CD14-positive monocyte (primary cell): Measurements from ENCODE around the gene IL1RAPL1. TPM values are rescaled to one million over a fixed set of nuclear protein-coding genes. Genes with fewer than 3 reads are reported as not detected.

Source experiments
- DNase-seq, 3 donors: peaks; one replicate each; pipeline ENCODE4 v3.0.0-alpha.2; 2011 to 2022
- H2AFZ ChIP-seq: 2 replicates; pipeline ENCODE4 v1.6.0; 2012; ENCODE audit warnings: mild to moderate bottlenecking, low read depth, low read length, inconsistent platforms; ENCODE audit not compliant: insufficient read depth, poor library complexity, severe bottlenecking
- H3K27ac ChIP-seq, 2 donors: 1 replicate in 1 of 2; 2 replicates in 1 of 2; pipeline ENCODE4 v1.5.1; 2012 to 2013; ENCODE audit warnings: low read length in 2 of 2, control low read depth in 1 of 2, inconsistent platforms in 1 of 2, low read depth in 1 of 2, mild to moderate bottlenecking in 1 of 2
- H3K27me3 ChIP-seq, 2 donors: one replicate each; pipeline versions ENCODE4 v1.6.0 to v1.6.1; 2011 to 2013; ENCODE audit warnings: low read length in 2 of 2; ENCODE audit not compliant: control insufficient read depth in 2 of 2, insufficient read depth in 2 of 2
- H3K36me3 ChIP-seq, 2 donors: replicated peaks in 1 of 2; 1 replicate in 1 of 2; 2 replicates in 1 of 2; pipeline versions ENCODE4 v1.5.1 to v1.6.1; 2012 to 2013; ENCODE audit warnings: low read length in 2 of 2, control low read depth in 1 of 2, inconsistent platforms in 1 of 2, mild to moderate bottlenecking in 1 of 2; ENCODE audit not compliant: insufficient read depth in 2 of 2, control insufficient read depth in 1 of 2
- H3K4me1 ChIP-seq, 2 donors: 1 replicate in 1 of 2; 2 replicates in 1 of 2; pipeline versions ENCODE4 v1.5.1 to v1.6.1; 2012 to 2013; ENCODE audit warnings: low read length in 2 of 2, control low read depth in 1 of 2, inconsistent platforms in 1 of 2, mild to moderate bottlenecking in 1 of 2, moderate library complexity in 1 of 2; ENCODE audit not compliant: insufficient read depth in 2 of 2, control insufficient read depth in 1 of 2
- H3K4me2 ChIP-seq: replicated peaks from 2 replicates; pipeline ENCODE3; 2012; ENCODE audit warnings: low read length, moderate library complexity, mild to moderate bottlenecking; ENCODE audit not compliant: poor library complexity, severe bottlenecking; ENCODE audit errors: extremely low read depth
- H3K4me3 ChIP-seq, 3 experiments: fragments of 200-600 bp in 1 of 3; sonication (generic) in 1 of 3; replicated peaks in 1 of 3; 1 replicate in 2 of 3; 2 replicates in 1 of 3; pipeline ENCODE4 v1.5.1; 2011 to 2013; ENCODE audit warnings: low read length in 3 of 3, mild to moderate bottlenecking in 3 of 3, control low read depth in 2 of 3, low read depth in 2 of 3, inconsistent platforms in 1 of 3, moderate library complexity in 1 of 3
- H3K79me2 ChIP-seq: 2 replicates; pipeline ENCODE4 v1.6.0; 2012; ENCODE audit warnings: mild to moderate bottlenecking, control low read depth, inconsistent platforms, low read length, moderate library complexity; ENCODE audit not compliant: insufficient read depth
- H3K9ac ChIP-seq: 2 replicates; pipeline ENCODE4 v1.6.0; 2017; ENCODE audit warnings: low read length, mild to moderate bottlenecking; ENCODE audit not compliant: insufficient read depth, poor library complexity, severe bottlenecking
- H3K9me3 ChIP-seq, 2 donors: replicated peaks in 1 of 2; 1 replicate in 1 of 2; 2 replicates in 1 of 2; pipeline versions ENCODE4 v1.5.1 to v1.6.1; 2012 to 2013; ENCODE audit warnings: low read length in 2 of 2, control low read depth in 1 of 2; ENCODE audit not compliant: control insufficient read depth in 1 of 2, insufficient read depth in 1 of 2
- H4K20me1 ChIP-seq: 2 replicates; pipeline ENCODE4 v1.6.0; 2012; ENCODE audit warnings: mild to moderate bottlenecking, low read length, control low read depth, moderate library complexity; ENCODE audit not compliant: insufficient read depth
- H3K27ac Mint-ChIP-seq, 7 donors: one replicate each; pipeline ENCODE4 v1.8.0; 2020; ENCODE audit warnings: mild to moderate bottlenecking in 7 of 7, mixed read lengths in 7 of 7, moderate library complexity in 6 of 7, inconsistent platforms in 2 of 7
- H3K27me3 Mint-ChIP-seq, 3 donors: one replicate each; pipeline ENCODE4 v1.8.0; 2021 to 2022; ENCODE audit warnings: low read depth in 3 of 3, mild to moderate bottlenecking in 3 of 3, mixed read lengths in 3 of 3, moderate library complexity in 3 of 3, inconsistent platforms in 1 of 3
- H3K36me3 Mint-ChIP-seq, 2 donors: one replicate each; pipeline ENCODE4 v1.8.0; 2020; ENCODE audit warnings: mixed read lengths in 2 of 2, inconsistent platforms in 1 of 2, mild to moderate bottlenecking in 1 of 2
- H3K4me1 Mint-ChIP-seq: one replicate; pipeline ENCODE4 v1.8.0; 2020; ENCODE audit warnings: mild to moderate bottlenecking, mixed read lengths
- H3K4me3 Mint-ChIP-seq, 2 donors: one replicate each; pipeline ENCODE4 v1.8.0; 2020; ENCODE audit warnings: mild to moderate bottlenecking in 2 of 2, mixed read lengths in 2 of 2, moderate library complexity in 1 of 2
- H3K9me3 Mint-ChIP-seq, 7 donors: one replicate each; pipeline ENCODE4 v1.8.0; 2020 to 2022; ENCODE audit warnings: mixed read lengths in 7 of 7, mild to moderate bottlenecking in 6 of 7, moderate library complexity in 6 of 7, inconsistent platforms in 2 of 7
- CTCF ChIP-seq: fragments of 200-600 bp; IDR thresholded peaks from one replicate; pipeline ENCODE4 v1.8.0; 2022; ENCODE audit warnings: antibody characterized with exemption, mild to moderate bottlenecking
- WGBS: methylation state at CpG from one replicate; pipeline ENCODE4 v1.1.5; 2013; ENCODE audit warnings: missing lambda C conversion rate; ENCODE audit not compliant: insufficient coverage; 5-methylcytosine and 5-hydroxymethylcytosine counted together
- intact Hi-C, 2 donors: fragments of 100-400 bp; cut with micrococcal nuclease; formaldehyde crosslinking; loops; one replicate each; pipeline versions ENCODE4 v1.15.0 to v1.15.1; 2023
- polyA plus RNA-seq, 3 donors: library from polyadenylated mRNA; depleted of rRNA in 1 of 3; unstranded in 2 of 3; stranded (reverse) in 1 of 3; fragments of 300-500 nt in 2 of 3; fragments of >200 nt in 1 of 3; fragmentation: Illumina TruSeq in 2 of 3; gene quantifications; 1 replicate in 2 of 3; 2 replicates in 1 of 3; pipeline ENCODE4 v1.2.3, GENCODE V29; 2012 to 2021

The IL1RAPL1 gene
- polyA plus RNA-seq, 3 donors = not detected

- peaks cover 0 to 2% (median 0%) of the 10 kb centered on the region in 7 donors for H3K9me3 Mint-ChIP-seq
These were observed 1271.5 kb downstream of the IL1RAPL1 start for GRCh38 chrX:29858714-29859113.

GRCh38 chrX:29862126-29862677 lies 1275.0 kb downstream of the IL1RAPL1 start:
- Mint-ChIP-seq H3K4me1 (no peaks in the 10 kb centered on the region), H3K36me3 (no peaks in the 10 kb centered on the region), H3K4me3 (no peak overlapping the region), H3K27ac (no peak overlapping the region), H3K27me3 (peaks cover 0 to 4% (median 2%) of the 10 kb centered on the region in 3 donors), H3K9me3 (peaks cover 0 to 2% (median 0%) of the 10 kb centered on the region in 7 donors)
- no peaks in the 10 kb centered on the region for H3K9me3 ChIP-seq
- H3K36me3 ChIP-seq = no peaks in the 10 kb centered on the region
- H4K20me1 ChIP-seq = no peaks in the 10 kb centered on the region
- no peak overlapping the region for H2AFZ ChIP-seq
- H3K79me2 ChIP-seq = no peaks in the 10 kb centered on the region
- H3K4me3 ChIP-seq = no peak overlapping the region
- H3K4me1 ChIP-seq = no peaks in the 10 kb centered on the region
- H3K9ac ChIP-seq = no peak overlapping the region
- H3K27ac ChIP-seq = no peak overlapping the region
- H3K4me2 ChIP-seq = no peak overlapping the region
- intact Hi-C loops = no loop called here
- no CpG with 5 or more reads among the region's 7 CpGs for WGBS
- H3K27me3 ChIP-seq = no peaks in the 10 kb centered on the region
- no peak for TF ChIP-seq CTCF
- no peak for DNase-seq

More at GRCh38 chrX:29858714-29859113, 1271.5 kb downstream of the IL1RAPL1 start:
- no peak for TF ChIP-seq CTCF
- no peaks in the 10 kb centered on the region for H3K36me3 Mint-ChIP-seq
- intact Hi-C loops = no loop called here
- Histone ChIP-seq H3K79me2 (no peaks in the 10 kb centered on the region), H3K36me3 (no peaks in the 10 kb centered on the region), H3K27me3 (no peaks in the 10 kb centered on the region), H3K4me1 (no peaks in the 10 kb centered on the region), H3K27ac (no peak overlapping the region), H3K9me3 (no peaks in the 10 kb centered on the region), H2AFZ (no peak overlapping the region), H3K4me3 (no peak overlapping the region), H4K20me1 (no peaks in the 10 kb centered on the region), H3K4me2 (no peak overlapping the region), H3K9ac (no peak overlapping the region)
- H3K27me3 Mint-ChIP-seq = peaks cover 0 to 2% (median 0%) of the 10 kb centered on the region in 3 donors
- no peak overlapping the region for H3K4me3 Mint-ChIP-seq
- H3K4me1 Mint-ChIP-seq = no peaks in the 10 kb centered on the region
- DNase-seq = no peak
- H3K27ac Mint-ChIP-seq = no peak overlapping the region
